RWPE1 (cell line): ENCODE data around the gene TMEM266.
A peak's percentile ranks its signal among the peaks of the same experiment; 100 is the strongest.

Experiments used
- CTCF ChIA-PET: fragments of 350-600 bp; sonication (Branson Sonifier 250); formaldehyde crosslinking; extraction: SDS; loops from one replicate; lab custom pipeline; 2021; lab: Yijun Ruan, JAX
- POLR2A ChIA-PET: fragments of 400-600 bp; formaldehyde crosslinking; extraction: SDS; loops from one replicate; lab custom pipeline; 2020; ENCODE audit warnings: antibody characterized with exemption; ENCODE audit not compliant: low non-redundant PET; lab: Yijun Ruan, JAX
- DNase-seq: peaks from one replicate; pipeline ENCODE4 v3.0.0; 2012; ENCODE audit warnings: low spot score
- H3K27ac ChIP-seq: fragments of 450-650 bp; 2 replicates; pipeline ENCODE4 v1.5.1; 2017
- CTCF ChIP-seq: fragments of 450-650 bp; conservative IDR thresholded peaks from 2 replicates; pipeline ENCODE4 v1.5.1; 2017; ENCODE audit warnings: low read depth, mild to moderate bottlenecking

TMEM266 gene

DNA sequence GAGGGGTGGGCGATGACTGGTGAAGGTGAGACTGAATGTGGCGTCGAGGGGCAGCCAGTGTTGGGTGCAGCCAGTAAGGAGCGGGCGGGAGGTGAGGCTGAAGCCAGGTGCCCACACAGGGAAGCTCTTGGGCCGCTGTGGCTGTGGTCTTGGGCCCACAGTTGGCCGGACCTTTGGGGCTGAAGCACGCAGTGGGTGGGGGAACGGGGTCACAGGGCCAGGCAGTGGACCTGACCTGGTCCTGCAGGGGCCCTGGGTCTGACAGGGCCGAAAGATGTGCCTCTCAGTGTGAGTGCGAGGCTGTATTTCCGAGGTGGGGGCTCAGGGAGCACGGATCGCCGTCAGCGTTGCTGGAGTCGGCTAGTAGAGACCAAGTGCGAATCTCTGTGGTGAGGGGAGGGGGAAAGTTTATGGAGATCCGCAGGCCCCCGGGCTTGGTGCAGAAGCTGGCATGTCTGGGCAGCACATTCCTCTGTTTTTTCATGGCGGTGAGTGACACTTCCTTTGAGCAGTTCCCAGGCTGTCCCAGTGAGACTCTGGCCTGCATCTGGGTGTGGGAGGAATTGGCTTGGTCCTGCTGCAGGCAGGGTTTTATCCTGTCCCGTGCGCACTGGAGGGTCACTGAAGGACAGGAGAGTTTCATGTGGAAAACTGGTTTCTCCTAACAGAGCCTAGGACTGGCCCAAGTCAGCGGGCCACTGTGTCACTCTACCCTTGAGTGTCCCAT lies 100.8 kb downstream of the TMEM266 start:
- no peak for TF ChIP-seq CTCF
- ChIA-PET POLR2A (no interaction called here), CTCF (interaction anchor here (1.4 kb wide), 1 partner anchor 10 kb away, joined by 6 read pairs; no protein-coding TSS in a partner anchor)
- no peak for DNase-seq
- H3K27ac ChIP-seq = peak overlapping the region; percentile 85

DNA sequence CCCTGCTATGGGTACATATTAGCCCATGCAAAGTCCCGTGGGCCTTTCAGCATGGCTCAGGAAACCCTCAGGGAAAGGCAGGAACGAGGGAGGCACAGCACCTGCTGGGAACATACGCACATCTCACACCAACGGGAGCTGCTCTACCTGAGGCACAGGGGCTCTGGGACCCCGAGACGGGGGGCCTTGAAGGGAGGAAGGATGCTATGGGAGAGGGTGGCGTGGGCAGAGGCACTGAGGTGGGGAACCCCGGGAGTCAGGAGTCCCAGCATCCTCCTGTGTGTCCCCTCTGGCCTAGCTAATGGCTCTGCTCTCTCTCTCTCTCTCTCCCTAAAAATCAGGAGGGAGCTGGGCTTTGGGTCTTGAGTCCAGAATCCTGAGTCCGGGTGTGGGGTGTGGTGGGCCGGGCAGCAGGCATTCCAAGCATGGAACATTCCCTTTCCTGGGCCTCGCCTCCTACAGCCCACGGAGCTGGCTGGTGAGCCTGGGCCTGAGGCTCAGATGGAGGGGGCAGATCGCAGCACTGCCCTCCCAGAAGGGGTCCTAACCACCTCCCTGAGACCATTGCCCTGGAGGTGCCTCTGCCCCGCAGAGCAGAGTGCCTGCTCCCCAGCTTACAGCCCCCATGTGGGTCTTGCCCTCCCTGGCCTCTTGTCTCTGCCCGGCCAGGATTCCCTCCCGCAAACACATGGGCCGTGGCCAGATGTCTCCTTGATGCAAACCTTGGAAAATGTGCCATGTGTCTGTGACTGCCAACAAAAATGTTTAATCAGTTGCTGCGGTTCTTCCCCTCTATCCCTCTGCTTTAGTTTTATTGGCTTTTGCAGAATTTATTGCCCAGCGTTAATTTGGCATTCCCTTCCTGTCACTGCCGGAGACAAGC lies 101.6 kb downstream of the TMEM266 start:
- DNase-seq = no peak
- TF ChIP-seq CTCF = no peak
- CTCF ChIA-PET = interaction anchor here (0.5 to 1.4 kb wide), 5 partner anchors 8 to 416 kb away, joined by 3 to 6 read pairs (median 4); no protein-coding TSS in a partner anchor
- POLR2A ChIA-PET = no interaction called here
- H3K27ac ChIP-seq = peak overlapping the region; percentile 85

GRCh38 chr15:76162036-76162398 lies 102.2 kb downstream of the TMEM266 start:
- CTCF ChIA-PET = interaction anchor here (0.5 kb wide), 2 partner anchors 167 to 417 kb away, joined by 3 to 5 read pairs; no protein-coding TSS in a partner anchor
- no peak for TF ChIP-seq CTCF
- POLR2A ChIA-PET = no interaction called here
- DNase-seq = no peak
- H3K27ac ChIP-seq = peak overlapping the region; percentile 85

- ChIA-PET CTCF (interaction anchor here (1.0 kb wide), 1 partner anchor 15 kb away, joined by 4 read pairs; no protein-coding TSS in a partner anchor), POLR2A (no interaction called here)
- H3K27ac ChIP-seq = peak overlapping the region; percentile 85
- DNase-seq = no peak
- TF ChIP-seq CTCF = no peak
Observed at GRCh38 chr15:76162784-76163456, 103.1 kb downstream of the TMEM266 start.

GRCh38 chr15:76163457-76164295 lies 103.9 kb downstream of the TMEM266 start:
- POLR2A ChIA-PET = no interaction called here
- no peak for TF ChIP-seq CTCF
- DNase-seq = no peak
- CTCF ChIA-PET = interaction anchor here (0.6 to 1.1 kb wide), 3 partner anchors 15 to 46 kb away, joined by 4 to 7 read pairs (median 4); no protein-coding TSS in a partner anchor
- H3K27ac ChIP-seq = peak overlapping the region; percentile 85
